ENCODE measurements around the gene PIAS1.
"Not testable (repeated sequence)": the region's sequence is repeated elsewhere in the genome, so short reads cannot be mapped to it uniquely, and the experiment has no call there.

Gene PIAS1

DNA sequence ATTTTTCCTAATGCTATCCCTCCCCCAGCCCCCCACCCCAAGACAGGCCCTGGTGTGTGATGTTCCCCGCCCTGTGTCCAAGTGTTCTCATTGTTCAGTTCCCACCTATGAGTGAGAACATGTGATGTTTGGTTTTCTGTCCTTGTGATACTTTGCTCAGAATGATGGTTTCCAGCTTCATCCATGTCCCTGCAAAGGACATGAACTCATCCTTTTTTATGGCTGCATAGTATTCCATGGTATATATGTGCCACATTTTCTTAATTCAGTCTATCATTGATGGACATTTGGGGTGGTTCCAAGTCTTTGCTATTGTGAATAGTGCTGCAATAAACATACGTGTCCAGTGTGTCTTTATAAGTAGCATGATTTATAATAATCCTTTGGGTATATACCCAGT lies 117.9 kb downstream of the PIAS1 start:
- not testable (repeated sequence) for H3K27me3 Mint-ChIP-seq; DNase-seq; H3K4me3 Mint-ChIP-seq; ATAC-seq (replicated peaks); H3K27ac Mint-ChIP-seq; H3K9me3 Mint-ChIP-seq; H3K4me1 Mint-ChIP-seq
- H3K36me3 Mint-ChIP-seq = peaks cover 11 to 18% of the 10 kb centered on the region in 2 donors

- no peak for DNase-seq
- ATAC-seq (replicated peaks) = no peak
- Mint-ChIP-seq H3K36me3 (peaks cover 14 to 28% of the 10 kb centered on the region in 2 donors), H3K27ac (no peak overlapping the region), H3K27me3 (no peaks in the 10 kb centered on the region), H3K4me1 (peaks cover 2 to 6% of the 10 kb centered on the region in 2 donors), H3K4me3 (no peak overlapping the region), H3K9me3 (no peaks in the 10 kb centered on the region)
Measured at GRCh38 chr15:68173119-68173518, 119.0 kb downstream of the PIAS1 start.

- Mint-ChIP-seq H3K4me3 (no peak overlapping the region), H3K4me1 (peaks cover 2 to 6% of the 10 kb centered on the region in 2 donors), H3K27ac (no peak overlapping the region), H3K9me3 (no peaks in the 10 kb centered on the region), H3K27me3 (no peaks in the 10 kb centered on the region), H3K36me3 (peaks cover 15 to 35% of the 10 kb centered on the region in 2 donors)
- DNase-seq (no peak), ATAC-seq (replicated peaks) (no peak)
Measured at GRCh38 chr15:68175526-68175925, 121.4 kb downstream of the PIAS1 start.

GRCh38 chr15:68176601-68177000 lies 122.5 kb downstream of the PIAS1 start:
- Mint-ChIP-seq H3K9me3 (no peaks in the 10 kb centered on the region), H3K36me3 (peaks cover 22 to 40% of the 10 kb centered on the region in 2 donors), H3K4me1 (peaks cover 2 to 6% of the 10 kb centered on the region in 2 donors), H3K27me3 (no peaks in the 10 kb centered on the region), H3K4me3 (no peak overlapping the region), H3K27ac (no peak overlapping the region)
- DNase-seq (no peak), ATAC-seq (replicated peaks) (no peak)

DNA sequence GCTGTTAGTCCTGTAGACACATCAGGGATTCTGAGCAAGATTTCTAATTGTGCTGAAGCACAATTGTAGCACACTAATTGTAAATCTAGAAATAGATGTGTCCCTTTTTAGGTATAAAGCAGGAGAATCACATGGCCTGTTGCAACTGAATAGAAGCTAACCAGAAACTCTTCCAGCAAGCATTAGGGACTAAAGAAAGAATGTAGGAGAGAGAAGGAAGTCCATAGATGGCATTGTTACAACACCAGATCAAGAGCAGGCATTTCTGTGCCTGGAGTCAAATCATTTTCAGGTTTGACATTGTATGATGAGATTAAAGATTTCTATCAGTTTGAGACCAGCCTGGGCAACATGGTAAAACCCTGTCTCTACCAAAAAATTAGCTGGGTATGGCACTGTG lies 123.6 kb downstream of the PIAS1 start:
- H3K27me3 Mint-ChIP-seq = no peaks in the 10 kb centered on the region
- ATAC-seq (replicated peaks) (no peak), DNase-seq (no peak)
- H3K4me1 Mint-ChIP-seq = peaks cover 2 to 6% of the 10 kb centered on the region in 2 donors
- no peak overlapping the region for H3K4me3 Mint-ChIP-seq
- no peaks in the 10 kb centered on the region for H3K9me3 Mint-ChIP-seq
- H3K36me3 Mint-ChIP-seq = peaks cover 24 to 41% of the 10 kb centered on the region in 2 donors
- peak overlapping the region; percentile 22 for H3K27ac Mint-ChIP-seq

DNA sequence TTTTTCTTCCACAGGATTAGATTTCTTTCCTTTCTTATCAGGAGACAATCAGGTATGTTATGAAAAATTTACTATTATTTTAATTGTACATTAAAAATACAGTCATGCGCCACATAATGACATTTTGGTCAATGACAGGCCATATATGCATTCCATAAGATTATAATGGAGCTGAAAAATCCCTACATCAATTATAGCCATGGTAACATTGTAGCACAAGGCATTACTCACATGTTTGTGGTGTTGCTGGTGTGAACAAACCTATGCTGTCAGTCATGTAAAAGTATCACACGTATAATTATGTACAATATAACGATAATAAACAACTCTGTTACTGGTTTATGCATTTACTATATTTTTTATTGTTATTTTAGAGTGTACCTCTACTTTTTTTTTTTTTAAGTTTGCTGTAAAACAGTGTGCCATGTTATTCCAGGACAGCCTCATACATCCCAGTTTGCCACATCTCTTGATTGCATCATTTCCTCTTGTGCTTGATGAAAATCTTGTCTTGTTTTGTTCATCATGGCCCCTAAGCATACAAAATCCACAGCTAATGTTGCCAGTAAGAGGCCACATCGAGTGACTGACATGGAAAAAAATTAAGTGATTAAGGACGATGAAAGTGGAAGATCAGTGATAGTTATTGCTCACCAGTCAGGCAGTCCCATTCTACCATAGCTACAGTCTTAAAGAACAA lies 129.7 kb downstream of the PIAS1 start:
- Mint-ChIP-seq H3K27ac (no peak overlapping the region), H3K36me3 (peaks cover 38 to 59% of the 10 kb centered on the region in 2 donors), H3K4me1 (peaks cover 0 to 5% of the 10 kb centered on the region in 2 donors)

DNA sequence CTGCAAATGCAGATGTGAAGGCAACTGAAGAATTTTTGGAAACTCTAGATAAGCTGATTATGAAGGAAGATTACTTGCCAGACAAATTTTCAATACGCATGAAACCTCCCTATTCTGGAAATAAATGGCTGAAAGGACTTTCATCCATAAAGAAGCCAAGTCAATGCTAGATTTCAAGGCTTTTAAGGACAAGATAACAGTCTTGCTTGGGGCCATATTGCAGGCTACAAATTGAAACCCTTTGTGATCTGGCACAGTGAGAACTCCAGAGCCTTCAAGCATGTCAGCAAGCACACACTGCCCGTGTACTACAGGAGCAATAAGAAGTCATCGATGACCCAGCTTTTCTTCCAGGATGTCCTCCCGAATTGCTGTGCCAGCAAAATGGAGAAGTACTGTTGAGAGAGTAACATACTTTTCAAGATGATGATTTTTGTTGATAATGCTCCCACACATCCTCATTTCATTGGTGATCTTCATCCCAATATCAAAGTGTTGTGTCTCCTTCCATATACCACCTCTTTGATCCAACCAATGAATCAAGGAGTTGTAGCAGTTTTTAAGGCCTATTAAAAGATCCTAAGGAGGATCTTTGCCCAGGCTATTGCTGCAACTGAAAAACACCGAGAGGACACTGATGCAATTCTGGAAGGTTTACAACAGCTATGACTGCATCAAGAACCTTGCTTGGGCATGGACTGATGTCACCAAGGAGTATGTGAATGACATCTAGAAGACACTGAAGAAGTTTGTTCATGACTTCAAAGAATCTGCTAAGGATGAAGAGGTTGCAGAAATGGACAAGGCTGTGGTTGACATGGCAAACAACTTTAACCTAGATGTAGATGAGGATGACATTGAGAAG lies 130.7 kb downstream of the PIAS1 start:
- Mint-ChIP-seq H3K27me3 (no peaks in the 10 kb centered on the region), H3K36me3 (peaks cover 39 to 68% of the 10 kb centered on the region in 2 donors)

More for the DNA sequence above, 129.7 kb downstream of the PIAS1 start:
- Mint-ChIP-seq H3K4me3 (no peak overlapping the region), H3K9me3 (no peaks in the 10 kb centered on the region), H3K27me3 (no peaks in the 10 kb centered on the region)
- DNase-seq (no peak), ATAC-seq (replicated peaks) (no peak)

GRCh38 chr15:68186671-68187397 lies 132.7 kb downstream of the PIAS1 start:
- DNase-seq (no peak), ATAC-seq (replicated peaks) (no peak)
- Mint-ChIP-seq H3K4me1 (peaks cover 0 to 5% of the 10 kb centered on the region in 2 donors), H3K27me3 (no peaks in the 10 kb centered on the region), H3K9me3 (no peaks in the 10 kb centered on the region), H3K27ac (no peak overlapping the region), H3K36me3 (peaks cover 32 to 63% of the 10 kb centered on the region in 2 donors), H3K4me3 (no peak overlapping the region)

More for the DNA sequence above, 130.7 kb downstream of the PIAS1 start:
- peaks cover 0 to 5% of the 10 kb centered on the region in 2 donors for H3K4me1 Mint-ChIP-seq
- H3K4me3 Mint-ChIP-seq = no peak overlapping the region
- no peak overlapping the region for H3K27ac Mint-ChIP-seq
- no peaks in the 10 kb centered on the region for H3K9me3 Mint-ChIP-seq
- ATAC-seq (replicated peaks) (no peak), DNase-seq (no peak)

GRCh38 chr15:68187559-68187958 lies 133.4 kb downstream of the PIAS1 start:
- no peaks in the 10 kb centered on the region for H3K9me3 Mint-ChIP-seq
- DNase-seq (no peak), ATAC-seq (replicated peaks) (no peak)
- H3K4me3 Mint-ChIP-seq = no peak overlapping the region
- no peaks in the 10 kb centered on the region for H3K27me3 Mint-ChIP-seq
- no peak overlapping the region for H3K27ac Mint-ChIP-seq
- H3K4me1 Mint-ChIP-seq = peaks cover 0 to 5% of the 10 kb centered on the region in 2 donors
- peaks cover 36 to 66% of the 10 kb centered on the region in 2 donors for H3K36me3 Mint-ChIP-seq

GRCh38 chr15:68188647-68189046 lies 134.5 kb downstream of the PIAS1 start:
- Mint-ChIP-seq H3K27me3 (no peaks in the 10 kb centered on the region), H3K9me3 (no peaks in the 10 kb centered on the region), H3K4me3 (no peak overlapping the region), H3K36me3 (peaks cover 42 to 67% of the 10 kb centered on the region in 2 donors), H3K27ac (peak overlapping the region; percentile 52), H3K4me1 (peaks cover 0 to 5% of the 10 kb centered on the region in 2 donors)
- ATAC-seq (replicated peaks) = no peak
- DNase-seq = no peak

- Mint-ChIP-seq H3K27me3 (no peaks in the 10 kb centered on the region), H3K36me3 (peaks cover 40 to 66% of the 10 kb centered on the region in 2 donors), H3K27ac (peak overlapping the region; percentile 10), H3K4me3 (no peak overlapping the region), H3K4me1 (peaks cover 0 to 5% of the 10 kb centered on the region in 2 donors), H3K9me3 (no peaks in the 10 kb centered on the region)
- DNase-seq = no peak
- no peak for ATAC-seq (replicated peaks)
Measured at GRCh38 chr15:68190048-68190447, 135.9 kb downstream of the PIAS1 start.

- H3K27me3 Mint-ChIP-seq = no peaks in the 10 kb centered on the region
- ATAC-seq (replicated peaks) = no peak
- H3K9me3 Mint-ChIP-seq = no peaks in the 10 kb centered on the region
- H3K4me1 Mint-ChIP-seq = peaks cover 0 to 5% of the 10 kb centered on the region in 2 donors
- no peak for DNase-seq
- H3K27ac Mint-ChIP-seq = no peak overlapping the region
- H3K36me3 Mint-ChIP-seq = peaks cover 46 to 61% of the 10 kb centered on the region in 2 donors
- no peak overlapping the region for H3K4me3 Mint-ChIP-seq
Measured at GRCh38 chr15:68191555-68191954, 137.4 kb downstream of the PIAS1 start.

DNA sequence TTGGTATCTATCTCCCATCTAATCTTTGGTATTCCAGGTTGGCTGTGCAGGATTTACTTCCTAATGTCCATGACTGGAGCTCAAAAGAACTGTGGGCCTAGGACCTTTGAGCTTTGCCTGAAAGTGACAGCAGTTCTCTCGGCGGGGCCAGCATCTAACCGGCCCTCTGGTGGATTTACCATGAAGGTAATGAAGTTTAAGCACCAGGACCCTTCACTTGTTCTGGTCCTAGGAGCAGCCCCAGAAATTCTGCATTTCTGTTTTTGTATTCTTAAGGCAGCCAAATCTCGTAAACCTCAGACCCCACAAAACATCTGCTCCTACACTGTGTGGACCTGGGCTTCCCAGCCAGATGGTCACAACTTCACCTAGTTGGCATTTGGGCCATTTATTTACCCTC lies 138.0 kb downstream of the PIAS1 start:
- H3K27me3 Mint-ChIP-seq = no peaks in the 10 kb centered on the region
- H3K36me3 Mint-ChIP-seq = peaks cover 46 to 62% of the 10 kb centered on the region in 2 donors
- H3K9me3 Mint-ChIP-seq = no peaks in the 10 kb centered on the region
- H3K4me1 Mint-ChIP-seq = peaks cover 0 to 7% of the 10 kb centered on the region in 2 donors
- DNase-seq (no peak), ATAC-seq (replicated peaks) (no peak)
- no peak overlapping the region for H3K4me3 Mint-ChIP-seq
- H3K27ac Mint-ChIP-seq = peak overlapping the region; percentile 83

GRCh38 chr15:68192804-68193486 lies 138.8 kb downstream of the PIAS1 start:
- ATAC-seq (replicated peaks) = peak in 1 of 2 donors; percentile 19
- no peak for DNase-seq
- H3K27me3 Mint-ChIP-seq = no peaks in the 10 kb centered on the region
- peak overlapping the region; percentile 83 for H3K27ac Mint-ChIP-seq
- H3K36me3 Mint-ChIP-seq = peaks cover 47 to 63% of the 10 kb centered on the region in 2 donors
- H3K4me3 Mint-ChIP-seq = no peak overlapping the region
- peaks cover 0 to 7% of the 10 kb centered on the region in 2 donors for H3K4me1 Mint-ChIP-seq
- H3K9me3 Mint-ChIP-seq = no peaks in the 10 kb centered on the region
